ENCODE data around the gene PLIN5. TPM values are rescaled to one million over a fixed set of nuclear protein-coding genes. Genes with fewer than 3 reads are reported as not detected.

PLIN5 gene
- total RNA-seq, 2 donors from 2014 or later, result 4.0 to 4.5 TPM

DNA sequence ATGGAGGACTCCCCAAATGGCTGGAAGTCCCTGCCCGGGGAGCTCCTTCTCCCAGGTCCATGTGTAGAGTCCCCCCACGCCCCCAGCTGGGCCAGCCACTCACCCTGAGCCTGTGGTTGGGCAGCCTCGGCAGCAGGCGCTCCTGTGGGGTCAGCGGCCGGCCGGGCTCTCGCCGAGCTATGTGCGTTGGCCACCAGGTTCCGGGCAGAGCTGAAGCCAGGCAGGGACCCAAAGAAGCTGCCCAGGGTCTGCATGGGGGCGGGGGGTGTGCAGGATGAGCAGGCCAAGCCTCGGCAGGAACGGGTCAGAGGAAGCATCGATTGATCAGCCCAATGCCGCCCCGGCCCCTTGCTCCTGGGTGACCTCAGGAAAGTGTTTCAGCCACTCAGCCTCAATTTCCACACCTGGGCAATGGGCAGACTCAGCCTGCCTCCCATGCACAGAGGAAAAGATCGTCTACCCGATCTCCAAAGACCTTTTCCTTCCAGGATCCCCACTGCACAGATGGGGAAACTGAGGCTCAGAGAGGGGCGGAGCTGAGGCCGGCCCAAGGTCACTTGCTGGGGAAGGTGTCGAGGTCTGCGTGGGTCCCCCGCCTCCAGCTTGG is 17.5 kb downstream of the PLIN5 start:
- H3K36me3 ChIP-seq, result no peaks in the 10 kb centered on the region
- H3K4me1 ChIP-seq (ENCODE audit: control insufficient read depth in 1 of 2, low read depth in 2 of 2), result peaks cover 0 to 21% of the 10 kb centered on the region in 2 donors
- no peak for TF ChIP-seq CTCF (IDR thresholded peaks at IDR 0.05)
- DNase-seq (ENCODE audit: low spot score) (no peak), ATAC-seq (ENCODE audit: insufficient number of reproducible peaks, low FRiP score, low read depth) (no peak)
- H3K27me3 ChIP-seq (replicated peaks; ENCODE audit: insufficient read depth), result no peaks in the 10 kb centered on the region
- H3K4me3 ChIP-seq, result peak overlapping the region; percentile 62
- no peak overlapping the region for H3K27ac ChIP-seq
- no peaks in the 10 kb centered on the region for H3K9me3 ChIP-seq

- Histone ChIP-seq H3K27me3 (replicated peaks; ENCODE audit: insufficient read depth) (no peaks in the 10 kb centered on the region), H3K4me3 (no peak overlapping the region), H3K36me3 (no peaks in the 10 kb centered on the region), H3K9me3 (no peaks in the 10 kb centered on the region), H3K27ac (no peak overlapping the region), H3K4me1 (ENCODE audit: control insufficient read depth in 1 of 2, low read depth in 2 of 2) (peaks cover 0 to 21% of the 10 kb centered on the region in 2 donors)
- TF ChIP-seq CTCF (IDR thresholded peaks at IDR 0.05), result no peak
- no peak for ATAC-seq (ENCODE audit: insufficient number of reproducible peaks, low FRiP score, low read depth)
- no peak for DNase-seq (ENCODE audit: low spot score)
These were observed 18.1 kb downstream of the PLIN5 start for GRCh38 chr19:4516939-4517300.

DNA sequence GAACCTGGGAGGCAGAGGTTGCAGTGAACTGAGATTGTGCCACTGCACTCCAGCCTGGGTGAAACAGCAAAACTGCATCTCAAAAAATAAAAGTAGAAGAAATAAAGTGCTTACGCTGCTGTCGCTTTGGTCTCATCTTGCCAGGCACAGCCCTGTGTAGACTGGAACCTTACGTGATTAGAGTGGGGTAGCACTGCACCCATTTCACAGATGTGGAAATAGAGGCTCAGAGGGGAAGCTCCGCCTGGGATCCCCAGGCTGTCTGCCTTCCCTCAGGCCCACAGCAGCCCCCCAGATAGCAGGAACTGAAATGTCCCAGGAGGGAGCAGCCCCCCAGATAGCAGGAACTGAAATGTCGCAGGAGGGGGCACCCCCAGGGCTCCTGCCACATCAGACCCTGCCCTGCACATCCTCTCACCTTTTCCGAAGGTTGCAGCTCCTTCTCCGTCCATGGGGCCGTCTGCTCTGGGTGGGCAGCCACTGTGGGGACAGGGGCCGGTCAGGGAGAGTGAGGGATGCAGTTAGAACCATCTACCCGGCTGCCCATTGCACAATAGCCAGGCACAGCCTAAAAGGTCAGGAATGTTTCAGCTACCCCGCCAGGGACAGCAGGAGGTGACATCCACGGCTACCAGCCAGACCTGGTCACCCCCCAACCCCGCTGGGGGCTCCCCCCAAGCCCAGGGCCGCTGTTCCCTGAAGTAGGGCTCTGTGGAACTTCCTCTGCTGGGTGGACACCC is 18.7 kb downstream of the PLIN5 start:
- Histone ChIP-seq H3K4me1 (ENCODE audit: control insufficient read depth in 1 of 2, low read depth in 2 of 2) (peaks cover 0 to 21% of the 10 kb centered on the region in 2 donors), H3K4me3 (no peak overlapping the region)
- no peak for ATAC-seq (ENCODE audit: insufficient number of reproducible peaks, low FRiP score, low read depth)

DNA sequence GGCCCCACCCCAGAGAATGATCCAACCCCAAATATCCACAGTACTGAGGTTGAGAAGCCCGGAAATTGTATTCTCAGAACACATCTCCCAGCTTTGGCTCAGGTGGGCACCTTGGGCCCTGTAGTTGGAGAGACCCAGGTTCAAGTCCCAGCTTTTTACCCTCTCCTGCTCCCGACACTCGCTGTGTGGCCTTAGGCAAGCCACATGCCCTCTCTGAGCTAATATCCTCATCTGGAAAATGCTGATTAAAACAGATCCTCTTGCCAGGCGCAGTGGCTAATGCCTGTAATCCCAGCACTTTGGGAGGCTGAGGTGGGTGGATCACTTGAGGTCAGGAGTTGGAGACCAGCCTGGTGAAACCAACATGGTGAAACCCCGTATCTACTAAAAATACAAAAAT is 19.3 kb downstream of the PLIN5 start:
- no peaks in the 10 kb centered on the region for H3K9me3 ChIP-seq
- H3K4me3 ChIP-seq, result no peak overlapping the region
- DNase-seq (ENCODE audit: low spot score) (no peak), ATAC-seq (ENCODE audit: insufficient number of reproducible peaks, low FRiP score, low read depth) (no peak)
- no peak overlapping the region for H3K27ac ChIP-seq
- H3K36me3 ChIP-seq, result no peaks in the 10 kb centered on the region
- no peaks in the 10 kb centered on the region for H3K27me3 ChIP-seq (replicated peaks; ENCODE audit: insufficient read depth)
- TF ChIP-seq CTCF (IDR thresholded peaks at IDR 0.05), result no peak
- H3K4me1 ChIP-seq (ENCODE audit: control insufficient read depth in 1 of 2, low read depth in 2 of 2), result peaks cover 0 to 21% of the 10 kb centered on the region in 2 donors

More for the DNA sequence above, 18.7 kb downstream of the PLIN5 start:
- H3K27ac ChIP-seq, result no peak overlapping the region
- H3K9me3 ChIP-seq, result no peaks in the 10 kb centered on the region
- no peaks in the 10 kb centered on the region for H3K27me3 ChIP-seq (replicated peaks; ENCODE audit: insufficient read depth)
- H3K36me3 ChIP-seq, result no peaks in the 10 kb centered on the region
- no peak for DNase-seq (ENCODE audit: low spot score)
- TF ChIP-seq CTCF (IDR thresholded peaks at IDR 0.05), result no peak

DNA sequence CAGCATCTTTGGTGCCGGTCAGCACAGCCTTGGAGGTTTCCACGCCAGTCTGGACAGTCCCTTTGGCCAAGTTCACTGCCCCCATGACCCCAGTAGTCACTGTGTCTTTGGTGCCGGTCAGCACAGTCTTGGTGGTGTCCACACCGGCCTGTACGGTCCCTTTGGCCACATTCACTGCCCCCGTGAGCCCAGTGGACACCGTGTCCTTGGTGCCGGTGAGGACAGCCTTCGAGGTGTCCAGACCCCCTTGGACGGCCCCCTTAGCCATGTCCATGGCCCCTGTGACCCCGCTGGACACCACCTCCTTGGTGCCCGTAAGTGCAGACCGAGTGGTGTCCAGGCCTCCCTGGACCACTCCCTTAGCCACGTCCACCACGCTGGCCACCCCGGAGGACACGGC is 21.8 kb downstream of the PLIN5 start:
- DNase-seq (ENCODE audit: low spot score) (no peak), ATAC-seq (ENCODE audit: insufficient number of reproducible peaks, low FRiP score, low read depth) (no peak)
- TF ChIP-seq CTCF (IDR thresholded peaks at IDR 0.05), result no peak
- Histone ChIP-seq H3K4me1 (ENCODE audit: control insufficient read depth in 1 of 2, low read depth in 2 of 2) (peaks cover 0 to 10% of the 10 kb centered on the region in 2 donors), H3K27ac (no peak overlapping the region), H3K36me3 (no peaks in the 10 kb centered on the region), H3K27me3 (replicated peaks; ENCODE audit: insufficient read depth) (no peaks in the 10 kb centered on the region), H3K4me3 (no peak overlapping the region), H3K9me3 (no peaks in the 10 kb centered on the region)

All from thoracic aorta (tissue), 2 donors.